DND-41 (cell line): Measurements from ENCODE around the gene ACSF3.
"Not testable (repeated sequence)": the region's sequence is repeated elsewhere in the genome, so short reads cannot be mapped to it uniquely, and the experiment has no call there.

Source experiments
- ATAC-seq: fragments of 200-7000 bp; cut with Tn5 transposase; 3 replicates; pipeline ENCODE4 v1.9.1; 2021; ENCODE audit warnings: low read depth; ENCODE audit not compliant: insufficient read depth
- DNase-seq: peaks from one replicate; pipeline ENCODE4 v3.0.0-alpha.2; 2020
- H2AFZ ChIP-seq: 2 replicates; pipeline ENCODE4 v1.6.0; 2012; ENCODE audit warnings: low read depth, low read length
- H3K27ac ChIP-seq: 2 replicates; pipeline ENCODE4 v1.5.1; 2012; ENCODE audit warnings: low read length, inconsistent platforms
- H3K27me3 ChIP-seq: fragments of 200-600 bp; sonication (generic); 2 replicates; pipeline ENCODE4 v1.6.0; 2012; ENCODE audit warnings: low read length, mild to moderate bottlenecking, inconsistent platforms; ENCODE audit not compliant: insufficient read depth, poor library complexity
- H3K36me3 ChIP-seq: 2 replicates; pipeline ENCODE4 v1.5.1; 2012; ENCODE audit warnings: low read length, inconsistent platforms; ENCODE audit not compliant: insufficient read depth
- H3K4me1 ChIP-seq: 2 replicates; pipeline ENCODE4 v1.5.1; 2012; ENCODE audit warnings: mild to moderate bottlenecking, low read length; ENCODE audit not compliant: insufficient read depth
- H3K4me2 ChIP-seq: 2 replicates; pipeline ENCODE4 v1.6.0; 2012; ENCODE audit warnings: mild to moderate bottlenecking, moderate library complexity, low read length, inconsistent platforms; ENCODE audit not compliant: insufficient read depth
- H3K4me3 ChIP-seq, 2 experiments: fragments of 200-600 bp in 1 of 2; shearing (Covaris generic) in 1 of 2; 2 replicates each; pipeline ENCODE4 v1.5.1; 2012 to 2016; ENCODE audit warnings: inconsistent platforms in 2 of 2, low read length in 2 of 2, mild to moderate bottlenecking in 2 of 2, low read depth in 1 of 2, moderate library complexity in 1 of 2
- H3K79me2 ChIP-seq: 2 replicates; pipeline ENCODE4 v1.6.0; 2012; ENCODE audit warnings: low read length, inconsistent platforms; ENCODE audit not compliant: insufficient read depth
- H3K9ac ChIP-seq: 2 replicates; pipeline ENCODE4 v1.6.0; 2012; ENCODE audit warnings: low read depth, mild to moderate bottlenecking, inconsistent platforms, low read length, moderate library complexity
- H3K9me3 ChIP-seq: 2 replicates; pipeline ENCODE4 v1.5.1; 2012; ENCODE audit warnings: low read length, moderate library complexity, mild to moderate bottlenecking, inconsistent platforms; ENCODE audit not compliant: insufficient read depth, severe bottlenecking
- H4K20me1 ChIP-seq: 2 replicates; pipeline ENCODE4 v1.6.0; 2012; ENCODE audit warnings: low read length; ENCODE audit not compliant: insufficient read depth
- CTCF ChIP-seq: IDR thresholded peaks from 2 replicates; pipeline ENCODE4 v1.5.1; 2012; ENCODE audit warnings: borderline replicate concordance, low read length, moderate library complexity, mild to moderate bottlenecking; ENCODE audit not compliant: poor library complexity, severe bottlenecking; ENCODE audit errors: extremely low read depth
- EZH2 ChIP-seq: IDR thresholded peaks from 3 replicates; pipeline ENCODE4 v1.6.1; 2012; ENCODE audit warnings: borderline replicate concordance, low read depth, mild to moderate bottlenecking, moderate library complexity, low read length, inconsistent platforms; ENCODE audit not compliant: severe bottlenecking

The ACSF3 gene

GRCh38 chr16:89164847-89165680, 71.4 kb downstream of the ACSF3 start:
- H3K4me1 ChIP-seq, result peaks cover 1% of the 10 kb centered on the region; the same call in 1 of the 2 replicates

DNA sequence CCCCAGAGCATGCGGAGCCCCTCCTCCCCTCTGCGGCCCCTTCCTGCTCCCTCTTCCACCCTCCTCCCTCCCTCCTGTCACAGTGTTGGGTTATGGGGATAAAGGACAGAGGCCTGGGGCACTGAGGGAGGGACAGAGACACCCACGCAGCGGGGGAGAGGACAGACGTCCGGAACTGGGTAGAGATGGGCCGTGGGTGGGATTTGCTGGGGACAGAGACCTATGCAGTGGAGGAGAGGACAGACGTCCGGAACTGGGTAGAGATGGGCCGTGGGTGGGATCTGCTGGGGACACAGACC, 72.0 kb downstream of the ACSF3 start:
- not testable (repeated sequence) for H3K27ac ChIP-seq, H3K27me3 ChIP-seq, H2AFZ ChIP-seq, H3K79me2 ChIP-seq, H3K4me2 ChIP-seq, ATAC-seq, H3K9ac ChIP-seq, H3K4me3 ChIP-seq, H3K9me3 ChIP-seq, H3K4me1 ChIP-seq, DNase-seq, H3K36me3 ChIP-seq
- peaks cover 13% of the 10 kb centered on the region; the same call in 1 of the 2 replicates for H4K20me1 ChIP-seq

More at GRCh38 chr16:89164847-89165680, 71.4 kb downstream of the ACSF3 start:
- no peak overlapping the region for H2AFZ ChIP-seq
- peaks cover 7% of the 10 kb centered on the region; the same call in 1 of the 2 replicates for H4K20me1 ChIP-seq
- no peak overlapping the region for H3K4me2 ChIP-seq
- no peaks in the 10 kb centered on the region for H3K79me2 ChIP-seq
- no peak for ATAC-seq
- no peak for TF ChIP-seq CTCF
- no peak for TF ChIP-seq EZH2
- H3K9ac ChIP-seq, result no peak overlapping the region
- no peaks in the 10 kb centered on the region for H3K36me3 ChIP-seq
- H3K27ac ChIP-seq, result no peak overlapping the region
- H3K9me3 ChIP-seq, result no peaks in the 10 kb centered on the region
- no peak for DNase-seq
- H3K27me3 ChIP-seq, result no peaks in the 10 kb centered on the region
- H3K4me3 ChIP-seq, result no peak overlapping the region

GRCh38 chr16:89166696-89167424, 73.2 kb downstream of the ACSF3 start:
- no peaks in the 10 kb centered on the region for H3K9me3 ChIP-seq
- H4K20me1 ChIP-seq, result peaks cover 19% of the 10 kb centered on the region; the same call in 1 of the 2 replicates
- no peak overlapping the region for H3K9ac ChIP-seq
- no peak overlapping the region for H3K4me3 ChIP-seq
- TF ChIP-seq EZH2 (no peak), CTCF (no peak)
- no peak overlapping the region for H3K4me2 ChIP-seq
- DNase-seq (no peak), ATAC-seq (no peak)
- H3K36me3 ChIP-seq, result no peaks in the 10 kb centered on the region
- H3K27me3 ChIP-seq, result peaks cover 5% of the 10 kb centered on the region
- peaks cover 12% of the 10 kb centered on the region for H3K4me1 ChIP-seq
- H2AFZ ChIP-seq, result no peak overlapping the region
- H3K79me2 ChIP-seq, result no peaks in the 10 kb centered on the region
- H3K27ac ChIP-seq, result no peak overlapping the region

GRCh38 chr16:89167425-89167941, 73.8 kb downstream of the ACSF3 start:
- DNase-seq (peak; percentile 85), ATAC-seq (peak; percentile 70)
- Histone ChIP-seq H3K79me2 (no peaks in the 10 kb centered on the region), H3K27me3 (peaks cover 5% of the 10 kb centered on the region), H4K20me1 (peaks cover 23% of the 10 kb centered on the region; the same call in 1 of the 2 replicates), H2AFZ (no peak overlapping the region), H3K4me3 (no peak overlapping the region), H3K9me3 (no peaks in the 10 kb centered on the region), H3K9ac (no peak overlapping the region), H3K27ac (no peak overlapping the region), H3K36me3 (no peaks in the 10 kb centered on the region), H3K4me1 (peaks cover 12% of the 10 kb centered on the region), H3K4me2 (no peak overlapping the region)
- TF ChIP-seq CTCF, result peak; percentile 90
- TF ChIP-seq EZH2, result no peak
